HG03135 (cell line): ENCODE data around the gene ATXN1.
"Not testable (repeated sequence)": the region's sequence is repeated elsewhere in the genome, so short reads cannot be mapped to it uniquely, and the experiment has no call there.

Source experiments
- ATAC-seq: cut with Tn5 transposase; IDR thresholded peaks from one replicate; pipeline ENCODE4 v1.9.1; 2021; ENCODE audit warnings: mild to moderate bottlenecking, moderate library complexity; ENCODE audit not compliant: unreplicated experiment

Gene ATXN1

DNA sequence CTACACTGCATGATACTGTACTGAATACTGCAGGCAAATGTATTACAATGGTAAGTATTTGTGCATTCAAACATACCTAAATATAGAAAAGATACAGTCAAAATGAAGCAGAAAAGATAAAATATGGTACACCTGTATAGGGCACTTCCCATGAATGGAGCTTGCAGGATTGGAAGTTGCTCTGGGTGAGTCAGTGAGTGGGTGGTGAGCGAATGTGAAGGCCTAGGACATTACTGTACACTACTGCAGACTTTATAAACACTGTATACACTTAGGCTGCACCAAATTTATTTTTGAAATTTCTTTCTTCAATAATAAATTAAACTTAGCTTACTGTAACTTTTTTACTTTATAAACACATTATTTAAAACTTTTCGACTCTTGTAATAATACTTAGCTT, 213.1 kb downstream of the ATXN1 start:
- no peak for ATAC-seq

DNA sequence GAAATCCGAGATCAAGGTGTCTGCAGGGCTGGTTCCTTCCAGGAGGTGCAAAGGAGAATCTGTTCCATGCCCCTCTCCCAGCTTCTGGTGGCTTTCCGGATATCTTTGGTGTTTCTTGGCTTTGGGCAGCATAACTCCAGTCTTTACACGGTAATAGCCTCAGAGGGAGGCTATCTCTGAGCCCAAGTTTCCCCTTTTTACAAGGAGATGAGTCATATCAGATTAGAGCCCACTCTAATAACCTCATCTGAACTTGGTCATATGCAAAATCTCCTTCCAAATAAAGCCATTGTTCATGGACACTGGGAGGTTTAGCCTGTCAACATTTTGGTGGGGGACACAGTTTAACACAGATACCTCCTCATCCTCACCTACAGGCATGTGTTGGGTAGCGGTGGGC, 213.7 kb downstream of the ATXN1 start:
- no peak for ATAC-seq

DNA sequence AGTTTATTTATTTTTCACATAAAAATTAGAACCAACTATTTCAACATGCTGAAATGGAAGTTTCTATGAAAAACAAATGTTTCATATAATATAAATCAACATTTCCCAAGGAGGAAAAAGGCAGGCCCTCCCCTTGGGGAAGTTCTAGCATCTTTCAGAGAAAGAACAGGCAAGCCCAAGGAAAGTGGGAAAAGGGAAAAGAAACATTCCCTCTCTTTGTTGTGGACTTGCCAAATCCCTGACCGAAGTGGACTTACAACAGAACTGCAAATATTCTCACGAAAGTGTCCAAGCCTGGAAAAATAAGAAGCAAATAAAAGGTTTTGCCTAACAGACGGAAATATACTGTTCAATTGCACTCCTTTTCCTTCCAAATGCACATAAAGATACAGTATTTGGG, 214.4 kb downstream of the ATXN1 start:
- no peak for ATAC-seq

DNA sequence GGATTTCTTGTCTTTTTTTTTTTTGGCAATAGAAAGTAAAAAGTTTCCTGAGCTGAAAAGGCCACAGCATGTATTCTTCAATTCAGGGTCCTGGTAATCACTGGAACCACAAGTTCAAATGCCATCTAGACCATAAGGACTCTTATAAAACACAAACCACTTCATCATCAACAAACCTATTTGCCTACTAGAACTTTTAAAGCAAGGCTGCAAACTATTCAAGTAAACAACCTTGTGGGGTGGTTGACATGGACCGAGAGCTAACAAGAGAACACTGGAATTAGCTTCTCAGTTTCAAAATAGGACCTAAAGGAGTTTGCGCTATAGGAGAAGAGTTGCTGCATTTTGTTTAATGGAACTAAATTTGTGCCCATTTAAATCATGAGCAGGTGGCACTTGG, 215.9 kb downstream of the ATXN1 start:
- no peak for ATAC-seq

DNA sequence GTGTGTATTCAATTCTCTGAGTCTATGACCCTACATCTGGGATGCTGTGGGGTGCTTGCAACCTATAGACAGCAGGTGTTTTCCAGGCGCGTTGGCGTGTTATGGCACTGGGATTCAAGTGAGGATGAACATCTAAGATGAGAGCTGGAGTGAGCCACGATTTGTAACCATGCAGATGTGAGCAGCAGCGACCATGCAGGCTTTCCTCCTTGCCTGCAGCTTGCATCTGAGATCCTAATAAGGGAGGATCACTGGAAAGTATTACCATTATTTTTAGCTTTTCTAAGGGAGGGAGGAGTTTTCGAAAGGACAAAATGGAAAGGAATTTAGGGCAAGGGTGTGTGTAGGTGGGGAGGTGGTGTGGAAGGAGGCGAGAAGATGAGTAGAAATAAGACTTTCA, 216.7 kb downstream of the ATXN1 start:
- no peak for ATAC-seq

DNA sequence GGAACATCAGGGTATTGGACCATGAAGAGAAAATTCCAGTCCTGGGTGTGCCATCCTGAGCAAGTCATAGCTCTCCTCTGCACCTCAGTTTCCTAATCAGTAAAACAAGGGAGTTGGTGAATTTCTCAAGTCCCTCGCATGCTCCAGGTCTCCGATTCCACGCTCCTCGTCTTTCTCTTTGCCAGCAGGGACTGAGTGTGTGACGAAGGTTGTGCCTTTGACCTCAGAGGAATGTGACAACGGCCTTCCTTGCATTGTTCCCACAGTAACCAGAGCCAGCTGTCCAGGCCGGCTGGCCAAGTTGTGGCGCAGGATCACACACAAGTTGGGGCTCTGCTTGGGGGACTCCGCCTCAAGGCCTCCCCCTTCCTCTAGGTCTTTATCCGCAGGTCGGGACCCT, 217.3 kb downstream of the ATXN1 start:
- no peak for ATAC-seq

DNA sequence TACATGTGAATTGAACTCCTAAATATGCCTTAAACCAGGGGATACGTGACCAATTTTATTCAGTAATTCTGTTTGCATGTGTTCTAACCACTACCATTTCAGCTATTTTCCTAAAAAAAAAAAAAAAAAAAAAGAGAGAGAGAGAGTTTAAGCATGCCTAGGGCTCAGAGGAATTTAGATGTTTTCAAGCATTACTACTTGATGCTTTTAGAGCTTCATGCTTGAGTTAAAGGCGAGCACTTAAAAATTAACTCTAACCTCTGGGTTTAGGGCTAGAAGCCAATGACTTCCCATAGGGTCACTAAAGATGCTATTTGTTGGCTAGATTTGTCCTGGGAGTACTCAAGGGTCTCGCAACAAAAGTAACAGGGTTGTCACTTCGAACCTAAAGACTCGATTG, 217.7 kb downstream of the ATXN1 start:
- ATAC-seq: no peak

DNA sequence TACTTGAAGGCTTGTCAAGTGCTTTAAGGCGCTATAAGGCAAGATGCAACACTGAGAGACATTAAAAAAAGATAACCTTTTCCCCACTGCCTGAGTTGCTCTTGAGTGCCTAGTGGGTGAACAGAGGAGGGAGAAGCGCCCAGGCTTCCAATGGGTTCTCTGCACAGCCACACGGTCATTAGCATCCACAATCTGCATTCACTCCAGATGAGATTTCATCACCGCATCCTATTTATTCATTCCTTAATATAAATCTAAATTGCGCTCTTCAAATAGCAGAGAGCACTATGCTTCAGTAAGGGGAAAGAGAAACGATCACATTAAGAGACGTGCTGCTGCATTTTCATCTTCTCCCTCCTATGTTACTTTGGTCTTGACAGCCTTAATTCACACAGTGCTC, 219.2 kb downstream of the ATXN1 start:
- no peak for ATAC-seq

DNA sequence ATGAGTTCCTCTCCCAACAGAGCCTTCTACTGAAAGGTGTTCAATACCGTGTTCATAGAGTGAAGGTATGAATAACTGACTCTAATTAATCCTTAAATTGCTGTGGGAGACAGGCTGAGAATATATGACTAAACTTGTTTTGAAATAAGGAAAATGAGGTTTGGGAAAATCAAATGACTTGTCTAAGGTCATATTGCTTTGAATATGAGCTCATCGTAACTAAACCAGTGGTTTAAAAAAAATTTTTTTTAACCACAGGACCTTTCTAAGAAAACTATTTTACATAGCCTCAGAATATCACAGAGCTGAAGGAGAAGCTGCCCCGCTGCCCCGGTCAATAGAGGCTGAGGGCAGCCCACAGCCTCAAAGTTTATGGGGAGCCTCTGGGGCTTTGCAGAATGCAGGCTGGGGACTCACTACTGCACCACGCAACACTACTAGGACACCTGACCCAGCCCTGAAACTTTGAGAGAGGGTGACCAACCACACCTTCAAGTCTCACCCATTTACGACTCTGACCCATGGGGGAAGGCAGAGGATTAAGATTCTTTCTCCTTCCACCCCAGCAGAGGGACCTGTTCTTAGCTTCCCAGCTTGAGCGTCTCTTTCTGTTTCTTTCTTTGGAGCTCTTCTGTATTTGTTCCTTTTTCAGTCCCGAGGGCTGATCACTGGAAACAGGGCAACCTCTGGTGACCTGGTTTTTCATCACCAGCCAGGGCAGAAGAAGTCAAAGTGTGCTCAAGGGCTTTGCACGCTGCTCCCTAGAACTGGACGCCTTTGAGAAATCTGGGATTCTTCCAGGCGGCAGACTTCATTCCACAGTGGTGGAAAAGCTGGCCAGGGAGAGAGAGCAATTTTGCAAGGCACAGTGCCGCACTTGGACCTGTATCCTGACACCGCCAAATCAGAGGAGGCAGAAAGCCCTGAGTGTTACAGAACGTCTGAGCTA, 220.2 kb downstream of the ATXN1 start:
- no peak for ATAC-seq

DNA sequence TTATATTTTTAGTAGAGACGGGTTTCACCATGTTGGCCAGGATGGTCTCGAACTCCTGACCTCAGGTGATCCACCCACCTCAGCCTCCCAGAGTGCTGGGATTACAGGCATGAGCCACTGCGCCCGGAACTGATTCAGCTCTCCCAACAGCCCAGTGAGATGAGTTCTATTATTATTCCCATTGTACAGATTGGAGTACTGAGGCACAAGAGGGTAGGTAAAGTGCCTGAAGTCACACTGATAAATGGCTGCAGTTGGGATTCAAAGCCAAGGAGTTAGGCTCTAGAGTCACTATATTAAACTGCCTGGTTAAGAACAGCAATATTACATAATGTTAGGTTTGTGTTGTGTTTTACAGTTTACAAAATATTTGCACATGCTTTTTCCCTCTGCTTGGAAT, 220.9 kb downstream of the ATXN1 start:
- not testable (repeated sequence) for ATAC-seq

DNA sequence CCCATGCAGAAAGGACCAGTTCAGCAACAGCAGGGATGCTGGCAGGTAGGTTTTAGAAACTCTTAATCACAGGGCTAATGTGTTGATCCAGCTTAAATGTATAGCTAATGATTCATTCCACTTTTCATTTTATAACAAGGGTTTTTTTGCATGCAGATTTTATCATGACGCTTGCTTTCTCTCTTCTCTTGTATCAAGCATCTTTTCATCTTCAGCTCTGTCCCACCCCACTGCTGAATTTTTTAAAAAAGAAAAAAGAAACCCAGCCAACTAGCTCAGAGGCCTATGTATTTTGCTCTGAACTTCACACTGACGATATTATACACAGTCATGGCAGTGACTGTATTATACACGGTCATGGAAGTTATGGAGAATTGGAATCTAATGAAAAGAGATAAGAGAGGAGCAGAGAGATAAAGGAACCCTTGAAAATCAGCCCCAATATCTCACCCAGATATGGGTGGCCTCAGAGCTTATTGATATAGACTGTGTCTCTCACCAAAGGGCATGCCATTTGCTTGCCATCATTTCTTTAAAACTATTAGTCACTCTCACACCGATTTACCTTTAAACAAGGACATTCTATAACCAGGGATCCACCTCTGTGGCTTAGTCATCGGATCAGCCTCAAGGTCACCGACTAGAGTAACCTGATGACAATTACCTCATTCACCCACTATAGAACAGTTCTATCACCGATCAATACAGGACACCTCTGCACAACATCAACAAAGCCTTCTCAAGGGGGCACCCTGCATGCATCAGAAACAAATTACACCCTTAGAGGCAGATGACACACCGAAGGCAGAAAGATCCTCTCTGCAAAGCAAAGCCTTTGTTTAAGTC, 222.0 kb downstream of the ATXN1 start:
- ATAC-seq: no peak

DNA sequence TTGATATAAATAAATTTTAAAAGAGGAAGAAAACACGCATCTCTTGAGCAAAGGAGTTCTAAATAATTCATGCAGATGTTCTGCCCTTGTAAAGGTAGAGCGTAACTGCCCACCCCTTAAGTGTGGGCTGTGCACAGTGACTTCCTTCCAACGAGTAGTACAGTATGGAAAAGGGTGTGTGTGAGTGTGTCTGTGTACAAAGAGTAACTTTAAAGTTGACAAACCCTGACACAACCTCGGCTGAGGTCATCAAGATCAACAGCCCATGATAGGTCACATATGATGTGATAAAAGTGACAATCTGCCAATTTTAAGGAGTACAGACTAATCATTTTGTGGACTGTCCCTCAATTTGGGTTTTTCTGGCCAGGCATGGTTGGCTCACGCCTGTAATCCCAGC, 225.7 kb downstream of the ATXN1 start:
- ATAC-seq: no peak

DNA sequence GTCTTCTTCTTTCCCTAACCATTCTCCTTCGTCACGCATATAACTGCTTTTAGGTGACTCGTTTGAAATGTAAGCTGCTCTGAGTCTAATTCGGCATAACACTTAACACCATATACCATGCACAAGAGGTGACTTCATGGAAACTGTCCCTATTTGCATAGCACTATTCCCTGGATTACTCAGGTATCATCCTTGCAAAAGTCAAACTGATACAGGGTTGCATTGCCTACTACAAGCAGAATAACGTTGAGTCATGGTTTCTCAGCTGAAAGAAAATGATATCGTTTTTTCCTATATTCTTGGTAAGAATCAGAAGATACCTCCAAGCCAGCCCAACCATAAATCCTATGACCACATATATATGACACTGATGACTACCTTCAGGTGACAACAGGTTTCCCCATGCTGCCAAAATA, 227.5 kb downstream of the ATXN1 start:
- no peak for ATAC-seq

DNA sequence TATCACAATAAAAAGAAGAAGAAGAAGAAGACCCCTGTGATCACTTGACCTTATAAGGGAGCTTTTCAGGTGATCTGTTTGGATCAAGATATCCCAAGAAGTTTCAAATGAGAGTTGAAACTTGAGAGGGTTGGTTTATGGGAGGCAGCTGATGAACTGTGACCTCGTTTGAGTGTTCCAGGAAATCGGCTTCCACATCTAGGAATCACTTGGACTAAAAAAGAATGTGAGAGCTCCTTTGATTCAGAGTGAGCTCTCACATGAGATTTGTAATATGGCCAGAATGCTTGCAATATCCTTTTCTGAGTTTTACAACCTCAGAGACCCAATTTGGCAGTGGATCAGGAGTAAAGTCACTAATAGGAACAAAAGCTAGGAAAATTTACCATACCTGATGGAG, 228.1 kb downstream of the ATXN1 start:
- no peak for ATAC-seq

DNA sequence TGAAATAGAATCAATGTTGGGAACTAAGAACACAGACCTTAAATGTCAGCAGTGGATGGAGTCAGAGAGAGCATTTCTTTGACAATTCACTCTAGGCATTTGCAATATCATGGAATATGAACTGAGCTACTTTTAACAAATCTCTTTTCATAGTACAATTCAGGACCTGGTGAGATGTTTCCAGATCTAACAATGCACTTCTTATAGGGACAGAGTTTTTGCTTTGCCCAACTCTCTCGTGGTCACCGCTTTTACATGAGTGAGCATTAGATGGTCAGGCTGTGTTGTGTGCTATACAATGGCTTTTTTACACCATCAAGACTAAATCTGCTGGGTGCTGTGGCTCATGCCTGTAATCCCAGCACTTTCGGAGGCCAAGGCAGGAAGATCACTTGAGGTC, 233.6 kb downstream of the ATXN1 start:
- no peak for ATAC-seq

DNA sequence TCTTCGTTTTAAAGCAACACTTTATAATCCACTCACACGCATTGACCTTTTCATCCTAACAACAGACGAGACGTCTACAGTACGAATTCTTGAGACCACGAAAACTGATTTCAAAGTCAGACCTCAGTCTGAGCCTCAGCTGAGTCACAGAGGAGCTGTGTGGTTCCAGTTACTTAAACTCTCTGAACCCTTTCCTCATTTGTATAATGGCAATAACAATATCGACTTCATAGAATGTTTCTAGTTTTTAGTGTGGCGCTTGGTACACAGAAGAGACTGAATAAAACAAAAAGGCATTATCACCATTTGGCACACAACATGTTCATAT, 236.9 kb downstream of the ATXN1 start:
- no peak for ATAC-seq

DNA sequence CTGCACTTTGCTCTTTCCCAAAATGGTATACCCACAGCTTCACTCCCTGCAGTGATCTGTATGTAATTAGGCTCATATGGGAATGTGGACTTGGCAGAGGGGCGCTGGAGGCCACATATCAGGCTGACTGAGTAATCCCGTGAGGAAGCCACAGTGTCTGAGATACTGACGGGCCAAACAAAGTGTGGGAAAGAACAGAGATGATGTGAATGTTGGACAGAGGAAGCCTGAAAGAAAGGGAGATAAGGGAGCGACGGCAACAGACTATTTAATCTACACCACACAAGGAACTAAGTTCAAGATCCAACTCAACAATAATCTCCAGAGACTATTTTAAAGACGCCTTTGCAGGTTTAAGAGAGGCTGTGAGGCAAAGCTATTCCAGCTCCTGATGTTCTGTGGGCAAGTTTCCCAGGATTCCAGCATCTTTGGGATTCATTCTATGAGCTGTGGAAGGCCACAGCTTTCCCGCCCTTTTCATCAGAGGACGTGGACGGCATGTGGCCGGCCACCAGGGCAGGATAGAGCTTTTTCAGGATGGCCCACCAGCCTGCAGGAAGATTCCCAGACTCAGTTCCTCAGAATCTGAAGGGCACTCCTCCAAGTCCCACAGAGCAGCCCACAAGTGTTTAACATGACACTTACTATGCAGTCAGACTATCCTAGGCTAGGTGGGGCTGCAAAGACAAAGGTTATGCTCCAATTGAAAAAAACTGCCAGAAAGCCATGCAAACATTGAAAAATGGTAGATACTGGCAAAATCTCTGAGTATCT, 237.5 kb downstream of the ATXN1 start:
- ATAC-seq: no peak

DNA sequence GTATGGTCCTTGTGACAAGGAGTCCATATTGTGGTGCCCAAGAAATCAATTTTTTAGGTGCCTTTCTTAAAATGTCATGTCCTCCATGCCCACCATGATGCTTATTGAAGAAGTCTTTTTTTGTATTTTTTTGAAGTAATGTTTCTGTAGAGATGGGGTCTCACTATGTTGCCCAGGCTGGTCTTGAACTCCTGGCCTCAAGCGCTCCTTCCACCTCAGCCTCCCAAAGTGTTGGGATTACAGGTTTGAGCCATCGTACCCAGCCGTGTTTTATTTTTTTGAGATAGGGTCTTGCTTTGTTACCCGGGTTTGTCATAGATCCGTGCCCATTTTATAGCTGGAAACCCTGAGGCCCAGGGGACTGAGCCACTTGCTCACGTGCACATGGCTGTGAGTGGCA, 238.3 kb downstream of the ATXN1 start:
- no peak for ATAC-seq

DNA sequence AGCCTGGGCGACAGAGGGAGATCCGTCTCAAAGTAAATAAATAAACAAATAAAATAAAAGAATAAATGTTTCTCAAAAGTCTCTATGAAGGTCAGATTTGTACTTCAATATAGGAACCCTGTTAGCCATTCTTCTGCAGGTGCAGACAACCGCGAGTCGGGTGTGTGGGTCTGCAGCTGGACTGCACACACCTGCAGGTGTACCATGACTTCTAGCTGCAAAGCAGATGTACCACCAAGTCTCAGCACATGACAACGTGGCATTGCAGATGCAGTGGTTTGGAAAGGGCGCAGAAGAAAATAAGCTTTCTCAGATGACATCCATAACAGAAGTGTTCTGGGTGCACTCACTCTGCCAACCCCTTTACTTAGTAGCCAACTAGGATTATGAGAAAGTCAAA, 239.7 kb downstream of the ATXN1 start:
- ATAC-seq: no peak

DNA sequence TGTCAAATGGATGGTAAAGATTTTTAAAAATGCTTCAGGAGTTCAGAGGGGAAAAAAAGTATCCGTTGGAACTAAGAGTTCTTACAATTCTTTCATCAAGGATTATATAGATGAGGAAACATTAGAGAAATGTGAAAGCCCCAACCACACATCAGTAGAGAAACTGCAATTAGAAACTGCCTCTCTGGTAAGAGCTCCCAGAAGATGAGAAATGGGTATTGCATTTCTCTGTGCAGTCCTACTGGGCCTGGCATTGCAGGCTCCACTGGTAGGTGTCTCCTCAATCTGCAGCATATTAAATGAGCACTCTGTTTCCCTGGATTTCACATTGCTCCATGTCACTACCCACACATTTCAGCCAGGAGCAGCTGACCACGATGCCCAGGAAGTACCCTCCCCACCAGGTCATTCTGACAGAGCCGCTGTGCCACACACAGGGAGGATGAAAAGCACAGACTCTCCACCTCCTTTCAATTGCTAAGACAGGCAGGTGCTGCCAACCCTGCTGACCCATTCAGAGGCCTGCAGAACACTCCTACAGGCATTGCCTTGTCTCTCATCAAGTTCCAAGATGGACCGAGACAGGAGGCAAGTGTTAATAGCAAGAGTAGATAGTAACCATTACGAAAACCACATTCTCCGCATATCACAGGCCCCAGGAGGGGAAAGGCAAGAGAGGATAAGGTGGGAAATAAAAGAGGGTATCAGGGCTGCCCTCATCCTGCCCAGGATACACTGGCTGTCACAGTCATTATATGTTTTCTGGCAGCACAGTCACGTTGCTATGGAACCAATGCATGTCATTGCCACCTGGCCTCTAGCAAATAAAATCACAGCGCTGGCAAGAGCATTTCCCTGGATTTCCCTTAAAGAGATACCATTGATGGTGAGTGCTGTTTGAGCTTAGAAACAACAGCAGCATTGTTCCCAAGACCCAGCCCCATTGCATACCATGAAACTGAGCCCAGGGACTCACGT, 241.7 kb downstream of the ATXN1 start:
- ATAC-seq: no peak
